HG03521 (cell line): Measurements from ENCODE around the gene CADPS2.

Source experiments
- ATAC-seq: cut with Tn5 transposase; IDR thresholded peaks from one replicate; pipeline ENCODE4 v1.9.1; 2021; ENCODE audit warnings: mild to moderate bottlenecking, moderate library complexity; ENCODE audit not compliant: unreplicated experiment

CADPS2 gene

GRCh38 chr7:122886357-122887081 lies at the start of gene CADPS2:
TSS of gene CADPS2 (minus strand) at chr7:122886460. CDS start at chr7:122886337, 123 bp downstream.
- peak; percentile 81 for ATAC-seq

GRCh38 chr7:122935620-122936019 lies 49.4 kb upstream of the CADPS2 start:
- ATAC-seq: no peak

GRCh38 chr7:122919643-122920181 lies 33.5 kb upstream of the CADPS2 start:
- no peak for ATAC-seq

- no peak for ATAC-seq
Measured at GRCh38 chr7:122914812-122915211, 28.6 kb upstream of the CADPS2 start.

- no peak for ATAC-seq
Measured at GRCh38 chr7:122913608-122914007, 27.3 kb upstream of the CADPS2 start.

- no peak for ATAC-seq
Measured at GRCh38 chr7:122902751-122903495, 16.7 kb upstream of the CADPS2 start.

GRCh38 chr7:122901250-122901649 lies 15.0 kb upstream of the CADPS2 start:
- no peak for ATAC-seq

GRCh38 chr7:122896509-122896908 lies 10.2 kb upstream of the CADPS2 start:
- ATAC-seq: no peak

GRCh38 chr7:122893486-122893885 lies 7.2 kb upstream of the CADPS2 start:
- no peak for ATAC-seq

GRCh38 chr7:122889116-122889515 lies 2.9 kb upstream of the CADPS2 start:
- ATAC-seq: no peak

- ATAC-seq: no peak
Measured at GRCh38 chr7:122887848-122888247, 1.6 kb upstream of the CADPS2 start.

GRCh38 chr7:122887198-122887597 lies 938 bp upstream of the CADPS2 start:
- ATAC-seq: no peak

GRCh38 chr7:122885583-122886356 lies 490 bp downstream of the CADPS2 start:
- peak; percentile 37 for ATAC-seq

- ATAC-seq: no peak
Measured at GRCh38 chr7:122884186-122884585, 2.1 kb downstream of the CADPS2 start.

- ATAC-seq: no peak
Measured at GRCh38 chr7:122883049-122883680, 3.1 kb downstream of the CADPS2 start.

- no peak for ATAC-seq
Measured at GRCh38 chr7:122881324-122881723, 4.9 kb downstream of the CADPS2 start.

- no peak for ATAC-seq
Measured at GRCh38 chr7:122869260-122869659, 17.0 kb downstream of the CADPS2 start.

- ATAC-seq: no peak
Measured at GRCh38 chr7:122867471-122867980, 18.7 kb downstream of the CADPS2 start.

- ATAC-seq: no peak
Measured at GRCh38 chr7:122864838-122865237, 21.4 kb downstream of the CADPS2 start.

- no peak for ATAC-seq
Measured at GRCh38 chr7:122864016-122864415, 22.2 kb downstream of the CADPS2 start.

- no peak for ATAC-seq
Measured at GRCh38 chr7:122858320-122858719, 27.9 kb downstream of the CADPS2 start.
